ENCODE measurements around the gene GABBR2.

GRCh38 chr9:98539954-98540353, 168.8 kb downstream of the GABBR2 start:
- TF ChIP-seq POLR2AphosphoS5 (IDR thresholded peaks at IDR 0.05; ENCODE audit: low read depth, low read length) (no peak), POLR2A (IDR thresholded peaks at IDR 0.05; ENCODE audit: low read depth, low read length) (no peak)

Measured in GM12892 (cell line).